Stomach smooth muscle (tissue), 2 donors: ENCODE data around the gene CEP70.

Experiments used
- H3K27ac ChIP-seq: one replicate; pipeline ENCODE4 v1.7.0; 2013; ENCODE audit warnings: mild to moderate bottlenecking, low read length, inconsistent platforms
- H3K27me3 ChIP-seq, 2 donors: one replicate each; pipeline ENCODE4 v1.7.0; 2013; ENCODE audit warnings: low read length in 2 of 2; ENCODE audit not compliant: insufficient read depth in 2 of 2, control insufficient read depth in 1 of 2
- H3K36me3 ChIP-seq, 2 donors: one replicate each; pipeline ENCODE4 v1.7.0; 2013; ENCODE audit warnings: low read length in 2 of 2; ENCODE audit not compliant: control insufficient read depth in 2 of 2, insufficient read depth in 2 of 2
- H3K4me1 ChIP-seq: one replicate; pipeline ENCODE4 v1.7.0; 2013; ENCODE audit warnings: low read length; ENCODE audit not compliant: control insufficient read depth, insufficient read depth
- H3K4me3 ChIP-seq, 2 donors: one replicate each; pipeline ENCODE4 v1.7.0; 2013; ENCODE audit warnings: low read length in 2 of 2
- H3K9ac ChIP-seq, 2 donors: one replicate each; pipeline ENCODE4 v1.7.0; 2013; ENCODE audit warnings: low read length in 2 of 2, mild to moderate bottlenecking in 1 of 2
- H3K9me3 ChIP-seq, 2 donors: one replicate each; pipeline ENCODE4 v1.7.0; 2013; ENCODE audit warnings: low read length in 2 of 2; ENCODE audit not compliant: control insufficient read depth in 2 of 2
- donor health status: healthy.
- donor health status: Pancreatic carcinoma.

The CEP70 gene, protein sequence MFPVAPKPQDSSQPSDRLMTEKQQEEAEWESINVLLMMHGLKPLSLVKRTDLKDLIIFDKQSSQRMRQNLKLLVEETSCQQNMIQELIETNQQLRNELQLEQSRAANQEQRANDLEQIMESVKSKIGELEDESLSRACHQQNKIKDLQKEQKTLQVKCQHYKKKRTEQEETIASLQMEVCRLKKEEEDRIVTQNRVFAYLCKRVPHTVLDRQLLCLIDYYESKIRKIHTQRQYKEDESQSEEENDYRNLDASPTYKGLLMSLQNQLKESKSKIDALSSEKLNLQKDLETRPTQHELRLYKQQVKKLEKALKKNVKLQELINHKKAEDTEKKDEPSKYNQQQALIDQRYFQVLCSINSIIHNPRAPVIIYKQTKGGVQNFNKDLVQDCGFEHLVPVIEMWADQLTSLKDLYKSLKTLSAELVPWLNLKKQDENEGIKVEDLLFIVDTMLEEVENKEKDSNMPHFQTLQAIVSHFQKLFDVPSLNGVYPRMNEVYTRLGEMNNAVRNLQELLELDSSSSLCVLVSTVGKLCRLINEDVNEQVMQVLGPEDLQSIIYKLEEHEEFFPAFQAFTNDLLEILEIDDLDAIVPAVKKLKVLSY

DNA sequence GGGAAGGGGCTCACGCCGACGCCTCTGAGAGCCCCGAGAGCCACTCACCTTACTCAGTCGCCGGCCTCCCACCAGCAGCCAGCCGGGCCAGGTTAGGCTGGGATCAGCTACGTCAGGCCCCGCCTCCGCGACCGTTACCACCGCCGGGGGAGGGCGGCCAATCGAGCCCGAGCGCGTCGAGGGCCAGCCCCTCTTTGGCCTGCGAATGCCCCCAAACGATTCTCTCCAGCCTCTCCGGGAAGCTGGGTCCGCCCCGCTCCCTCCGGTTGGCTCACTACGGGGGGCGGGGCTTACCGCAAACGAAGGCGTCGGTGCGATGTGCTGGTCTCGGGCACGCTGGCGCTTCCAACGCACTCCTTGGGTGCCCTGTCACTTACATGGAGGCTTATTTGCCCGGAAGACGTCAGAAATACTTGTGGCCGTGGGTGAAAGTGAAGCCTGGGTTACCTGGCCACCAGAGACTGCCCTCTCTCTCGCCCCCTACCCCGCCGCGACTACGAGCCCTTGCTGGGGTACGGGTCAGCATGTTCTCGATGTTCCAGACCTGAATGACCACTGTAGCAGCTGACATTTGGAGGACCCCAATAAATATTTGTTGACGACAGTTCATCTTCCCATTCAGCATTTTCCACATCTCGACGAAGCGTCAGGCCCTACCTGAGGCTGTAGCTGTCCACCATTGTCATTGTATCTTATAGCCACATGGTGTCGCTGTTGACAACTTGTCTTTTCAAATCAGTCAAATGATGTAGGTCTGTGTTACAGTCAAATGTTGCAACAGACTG lies at the start of gene CEP70:
Gene CEP70, minus strand, starts transcription at position 111 of the 785 bp plus-strand sequence. CDS start 21,333 bp downstream, outside the sequence.
- peaks cover 10% of the 10 kb centered on the region for H3K4me1 ChIP-seq
- peak within 1 kb of the TSS; percentile 94 for H3K27ac ChIP-seq
- peak within 1 kb of the TSS; percentile 96 to 97 for H3K9ac ChIP-seq

GRCh38 chr3:138642927-138643253 lies 48.8 kb upstream of the CEP70 start:
- H3K9me3 ChIP-seq: peaks cover 4 to 5% of the 10 kb centered on the region in 2 donors
- no peak overlapping the region for H3K27ac ChIP-seq
- no peaks in the 10 kb centered on the region for H3K36me3 ChIP-seq
- H3K4me3 ChIP-seq: no peak overlapping the region
- H3K27me3 ChIP-seq: no peaks in the 10 kb centered on the region
- no peaks in the 10 kb centered on the region for H3K4me1 ChIP-seq
- no peak overlapping the region for H3K9ac ChIP-seq

More for the DNA sequence above, at the start of gene CEP70:
- no peaks in the 10 kb centered on the region for H3K27me3 ChIP-seq
- peaks cover 0 to 2% of the 10 kb centered on the region in 2 donors for H3K36me3 ChIP-seq
- H3K9me3 ChIP-seq: no peaks in the 10 kb centered on the region
- peak within 1 kb of the TSS; percentile 96 for H3K4me3 ChIP-seq

GRCh38 chr3:138642226-138642926 lies 48.3 kb upstream of the CEP70 start:
- H3K27ac ChIP-seq: no peak overlapping the region
- no peaks in the 10 kb centered on the region for H3K36me3 ChIP-seq
- H3K27me3 ChIP-seq: no peaks in the 10 kb centered on the region
- no peak overlapping the region for H3K9ac ChIP-seq
- H3K4me3 ChIP-seq: no peak overlapping the region
- H3K4me1 ChIP-seq: no peaks in the 10 kb centered on the region
- peaks cover 4 to 5% of the 10 kb centered on the region in 2 donors for H3K9me3 ChIP-seq

DNA sequence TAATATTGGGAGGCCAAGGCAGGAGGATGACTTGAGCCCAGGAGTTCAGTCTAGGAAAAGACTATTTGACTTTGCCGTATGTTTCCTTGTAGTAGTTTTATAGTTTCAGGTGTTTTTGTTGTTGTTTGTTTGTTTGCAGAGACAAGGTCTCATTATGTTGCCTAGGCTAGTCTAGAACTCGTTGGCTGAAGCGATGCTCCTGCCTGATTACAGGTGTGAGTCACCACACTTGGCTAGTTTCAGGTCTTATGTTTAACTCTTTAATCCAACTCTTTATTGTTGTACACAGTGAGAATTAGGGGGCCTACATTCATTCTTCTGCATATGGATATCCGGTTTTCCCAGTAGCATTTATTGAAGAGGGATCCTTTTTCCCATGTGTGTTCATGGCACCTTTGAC lies 46.5 kb upstream of the CEP70 start:
- Histone ChIP-seq H3K4me3 (no peak overlapping the region), H3K9me3 (peaks cover 4 to 5% of the 10 kb centered on the region in 2 donors), H3K27ac (no peak overlapping the region), H3K4me1 (no peaks in the 10 kb centered on the region), H3K36me3 (no peaks in the 10 kb centered on the region), H3K27me3 (no peaks in the 10 kb centered on the region), H3K9ac (no peak overlapping the region)

GRCh38 chr3:138638641-138639040 lies 44.6 kb upstream of the CEP70 start:
- H3K4me1 ChIP-seq: no peaks in the 10 kb centered on the region
- H3K9ac ChIP-seq: no peak overlapping the region
- no peak overlapping the region for H3K27ac ChIP-seq
- H3K36me3 ChIP-seq: peaks cover 0 to 4% of the 10 kb centered on the region in 2 donors
- peaks cover 0 to 4% of the 10 kb centered on the region in 2 donors for H3K9me3 ChIP-seq
- no peak overlapping the region for H3K4me3 ChIP-seq
- no peaks in the 10 kb centered on the region for H3K27me3 ChIP-seq

GRCh38 chr3:138629526-138629925 lies 35.5 kb upstream of the CEP70 start:
- H3K9me3 ChIP-seq: no peaks in the 10 kb centered on the region
- no peaks in the 10 kb centered on the region for H3K27me3 ChIP-seq
- H3K4me1 ChIP-seq: no peaks in the 10 kb centered on the region
- H3K27ac ChIP-seq: no peak overlapping the region
- H3K9ac ChIP-seq: no peak overlapping the region
- no peak overlapping the region for H3K4me3 ChIP-seq
- H3K36me3 ChIP-seq: peaks cover 9 to 12% of the 10 kb centered on the region in 2 donors

DNA sequence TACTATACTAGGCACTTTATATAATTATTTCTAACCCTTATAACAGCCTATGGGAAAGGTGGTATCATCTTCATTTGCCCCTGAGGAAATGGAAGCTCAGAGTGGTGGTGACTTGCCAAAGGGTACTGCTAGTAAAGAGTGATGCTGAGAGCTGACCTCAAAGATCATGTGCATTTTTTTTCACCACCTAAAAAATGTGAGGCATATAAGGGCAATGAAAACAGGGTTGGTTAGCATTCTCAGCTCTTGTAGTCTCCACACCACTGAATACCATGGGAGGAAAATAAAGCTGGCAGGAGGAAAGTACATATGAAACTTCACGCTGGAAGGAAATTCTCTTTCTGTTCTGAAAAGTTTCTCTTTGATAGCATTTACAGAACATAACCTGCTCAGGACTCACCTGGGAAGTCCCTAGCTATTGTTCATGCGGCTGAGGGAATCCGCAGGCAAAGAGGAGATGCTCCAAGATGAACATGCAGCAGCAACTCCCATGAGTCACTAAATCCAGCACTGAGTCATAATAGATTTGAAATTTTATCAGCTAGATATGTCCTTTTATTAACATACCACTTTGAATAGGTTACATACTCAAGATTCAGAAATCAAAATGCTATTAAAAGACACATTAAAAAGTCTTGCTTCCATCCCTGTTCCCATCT lies 31.8 kb upstream of the CEP70 start:
- H3K27me3 ChIP-seq: no peaks in the 10 kb centered on the region
- no peak overlapping the region for H3K27ac ChIP-seq
- no peak overlapping the region for H3K4me3 ChIP-seq
- peaks cover 3 to 14% of the 10 kb centered on the region in 2 donors for H3K36me3 ChIP-seq
- H3K9ac ChIP-seq: no peak overlapping the region
- H3K9me3 ChIP-seq: no peaks in the 10 kb centered on the region
- H3K4me1 ChIP-seq: no peaks in the 10 kb centered on the region

DNA sequence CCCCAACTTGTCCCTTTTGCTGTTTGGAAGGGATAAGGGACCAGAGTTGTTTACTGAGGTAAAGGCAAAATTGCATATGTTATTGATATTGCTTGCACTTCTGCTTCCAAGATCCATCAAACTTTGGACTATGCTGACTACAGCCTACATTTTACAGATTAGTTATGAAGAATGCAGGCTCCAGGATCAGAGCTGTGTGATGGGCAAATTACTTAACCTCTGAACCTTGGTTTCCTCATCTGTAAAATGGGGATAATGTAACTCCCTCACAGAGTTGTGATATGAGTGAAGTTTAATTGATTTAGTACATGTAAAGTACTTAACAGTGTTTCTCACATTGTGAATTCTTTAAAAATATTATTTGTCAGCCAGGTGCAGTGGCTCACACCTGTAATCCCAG lies 30.5 kb upstream of the CEP70 start:
- Histone ChIP-seq H3K27ac (no peak overlapping the region), H3K9ac (no peak overlapping the region), H3K4me3 (no peak overlapping the region), H3K27me3 (no peaks in the 10 kb centered on the region), H3K4me1 (no peaks in the 10 kb centered on the region), H3K36me3 (peaks cover 3 to 9% of the 10 kb centered on the region in 2 donors), H3K9me3 (no peaks in the 10 kb centered on the region)

DNA sequence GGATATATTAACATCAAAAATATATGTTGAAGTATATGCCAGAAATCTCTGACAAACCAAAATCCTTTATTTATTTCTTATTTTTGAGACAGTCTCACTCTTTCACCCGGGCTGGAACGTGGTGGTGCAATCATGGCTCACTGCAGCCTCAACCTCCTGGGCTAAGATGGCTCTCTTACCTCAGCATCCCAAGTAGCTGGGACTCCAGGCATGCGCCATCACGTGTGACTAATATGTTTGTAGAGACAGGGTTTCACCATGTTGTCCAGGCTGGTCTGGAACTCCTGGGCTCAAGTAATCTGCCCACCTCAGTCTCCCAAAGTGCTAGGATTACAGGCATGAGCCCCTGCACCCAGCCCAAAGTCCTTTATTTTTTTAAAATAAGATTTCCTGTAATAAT lies 26.4 kb upstream of the CEP70 start:
- Histone ChIP-seq H3K9ac (no peak overlapping the region), H3K9me3 (no peaks in the 10 kb centered on the region), H3K36me3 (peaks cover 2 to 5% of the 10 kb centered on the region in 2 donors), H3K4me1 (no peaks in the 10 kb centered on the region), H3K27me3 (no peaks in the 10 kb centered on the region), H3K27ac (no peak overlapping the region), H3K4me3 (no peak overlapping the region)

DNA sequence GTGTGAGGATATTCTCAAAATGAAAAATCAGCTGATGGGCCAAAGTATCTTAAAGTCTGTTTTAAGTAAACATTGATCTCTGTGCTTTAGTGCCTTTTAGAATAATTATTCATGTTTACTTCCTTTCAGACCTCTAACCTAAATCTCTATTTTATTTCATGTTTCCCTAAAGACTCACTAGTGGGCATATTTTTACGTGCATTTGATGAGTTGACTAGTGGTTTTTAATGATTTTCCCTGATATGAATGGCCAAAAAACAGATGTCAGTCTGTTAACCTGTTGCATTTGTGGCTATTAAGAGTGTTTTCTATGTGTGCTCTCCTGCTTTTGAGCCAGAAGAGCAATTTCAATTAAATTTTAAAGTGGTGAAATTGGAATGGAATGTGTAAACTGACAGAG lies 21.4 kb upstream of the CEP70 start:
- Histone ChIP-seq H3K27me3 (no peaks in the 10 kb centered on the region), H3K27ac (no peak overlapping the region), H3K4me3 (no peak overlapping the region), H3K9ac (no peak overlapping the region), H3K4me1 (no peaks in the 10 kb centered on the region), H3K9me3 (no peaks in the 10 kb centered on the region), H3K36me3 (no peaks in the 10 kb centered on the region)
